Nephron (organoid): Measurements from ENCODE around the gene GREB1.
A peak's percentile ranks its signal among the peaks of the same experiment; 100 is the strongest.

Source experiments
- H3K27ac Mint-ChIP-seq, 3 experiments: 2 replicates each; pipeline ENCODE4 v1.8.0; 2020; ENCODE audit warnings: mixed read lengths in 3 of 3, mild to moderate bottlenecking in 2 of 3, moderate library complexity in 1 of 3
- H3K27me3 Mint-ChIP-seq: 2 replicates; pipeline ENCODE4 v1.8.0; 2021; ENCODE audit warnings: low read depth, mild to moderate bottlenecking, moderate library complexity, mixed read lengths
- H3K36me3 Mint-ChIP-seq: 2 replicates; pipeline ENCODE4 v1.8.0; 2020; ENCODE audit warnings: low read depth, mixed read lengths
- H3K4me1 Mint-ChIP-seq: 2 replicates; pipeline ENCODE4 v1.8.0; 2020; ENCODE audit warnings: mixed read lengths
- H3K4me3 Mint-ChIP-seq, 3 experiments: 2 replicates each; pipeline ENCODE4 v1.8.0; 2020; ENCODE audit warnings: mild to moderate bottlenecking in 3 of 3, mixed read lengths in 3 of 3, moderate library complexity in 2 of 3
- H3K9me3 Mint-ChIP-seq: 2 replicates; pipeline ENCODE4 v1.8.0; 2020; ENCODE audit warnings: mixed read lengths
- TF ChIP-seq, protein P1 (sequence below), 3 experiments: fragments of 200-600 bp; sonication (generic); IDR thresholded peaks; one replicate each; pipeline ENCODE4 v1.5.0; 2021; ENCODE audit warnings: antibody characterized with exemption in 3 of 3; ENCODE audit not compliant: unreplicated experiment in 3 of 3

GREB1 gene

DNA sequence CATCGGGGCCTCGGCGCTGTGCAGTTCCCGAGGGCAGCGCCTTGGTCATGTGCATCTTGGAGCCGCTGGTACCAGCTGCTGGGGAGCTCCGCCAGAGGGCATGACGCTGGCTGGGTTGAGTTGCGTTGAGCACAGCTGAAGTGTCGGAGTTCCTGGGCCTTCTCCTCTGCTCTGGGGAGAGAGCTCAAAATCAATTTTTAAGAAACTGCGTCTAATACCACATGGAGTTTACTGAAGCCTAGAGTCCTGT lies 48.7 kb downstream of the GREB1 start:
- Mint-ChIP-seq H3K4me1 (peaks cover 6% of the 10 kb centered on the region), H3K36me3 (peaks cover 28% of the 10 kb centered on the region), H3K9me3 (no peaks in the 10 kb centered on the region), H3K27ac (no peak overlapping the region), H3K4me3 (no peak overlapping the region), H3K27me3 (peaks cover 4% of the 10 kb centered on the region)
- TF ChIP-seq, protein P1, sequence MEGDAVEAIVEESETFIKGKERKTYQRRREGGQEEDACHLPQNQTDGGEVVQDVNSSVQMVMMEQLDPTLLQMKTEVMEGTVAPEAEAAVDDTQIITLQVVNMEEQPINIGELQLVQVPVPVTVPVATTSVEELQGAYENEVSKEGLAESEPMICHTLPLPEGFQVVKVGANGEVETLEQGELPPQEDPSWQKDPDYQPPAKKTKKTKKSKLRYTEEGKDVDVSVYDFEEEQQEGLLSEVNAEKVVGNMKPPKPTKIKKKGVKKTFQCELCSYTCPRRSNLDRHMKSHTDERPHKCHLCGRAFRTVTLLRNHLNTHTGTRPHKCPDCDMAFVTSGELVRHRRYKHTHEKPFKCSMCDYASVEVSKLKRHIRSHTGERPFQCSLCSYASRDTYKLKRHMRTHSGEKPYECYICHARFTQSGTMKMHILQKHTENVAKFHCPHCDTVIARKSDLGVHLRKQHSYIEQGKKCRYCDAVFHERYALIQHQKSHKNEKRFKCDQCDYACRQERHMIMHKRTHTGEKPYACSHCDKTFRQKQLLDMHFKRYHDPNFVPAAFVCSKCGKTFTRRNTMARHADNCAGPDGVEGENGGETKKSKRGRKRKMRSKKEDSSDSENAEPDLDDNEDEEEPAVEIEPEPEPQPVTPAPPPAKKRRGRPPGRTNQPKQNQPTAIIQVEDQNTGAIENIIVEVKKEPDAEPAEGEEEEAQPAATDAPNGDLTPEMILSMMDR (IDR thresholded peaks at IDR 0.05; ENCODE audit: unreplicated experiment in 3 of 3), result no peak

DNA sequence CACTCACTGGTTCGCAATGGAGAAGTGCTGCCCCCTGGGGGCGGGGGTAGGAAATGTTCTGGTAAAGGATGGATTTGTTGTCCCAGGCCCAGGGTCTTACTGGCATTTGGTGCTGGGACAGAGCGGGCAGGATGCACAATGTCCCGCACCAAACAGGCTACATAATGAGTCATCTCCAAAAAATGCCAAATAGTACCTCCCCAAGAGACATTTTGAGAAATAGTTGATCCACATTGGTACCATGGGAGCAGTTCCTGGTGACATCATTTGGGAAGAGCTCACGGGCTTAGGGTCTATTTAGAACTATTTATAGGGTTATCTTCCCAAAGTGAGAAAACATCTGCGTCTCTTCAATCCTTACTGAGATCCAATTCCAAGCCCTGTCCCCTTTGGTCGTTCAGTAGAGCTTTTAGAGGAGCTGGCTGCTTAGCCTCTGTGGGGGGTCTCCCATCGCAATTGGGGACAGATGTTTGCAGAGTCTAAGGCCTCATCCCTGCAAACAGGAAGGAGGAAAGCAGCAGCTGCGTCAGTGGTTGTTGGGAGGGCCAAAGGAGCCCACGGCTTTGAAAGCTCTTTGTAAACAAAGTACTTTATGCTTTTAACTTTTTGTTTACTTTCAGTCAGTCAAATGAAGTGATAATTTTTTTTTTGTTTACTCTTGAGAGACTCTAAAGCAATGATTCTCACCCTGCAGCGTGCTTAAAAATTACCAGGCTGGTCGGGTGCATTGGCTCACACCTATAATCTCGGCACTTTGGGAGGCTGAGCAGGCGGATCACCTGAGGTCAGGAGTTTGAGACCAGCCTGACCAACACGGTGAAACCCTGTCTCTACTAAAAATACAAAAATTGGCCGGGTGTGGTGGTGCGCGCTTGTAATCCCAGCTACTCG lies 49.3 kb downstream of the GREB1 start:
- Mint-ChIP-seq H3K36me3 (peaks cover 23% of the 10 kb centered on the region), H3K4me3 (no peak overlapping the region), H3K4me1 (peaks cover 6% of the 10 kb centered on the region), H3K27ac (no peak overlapping the region), H3K27me3 (peaks cover 4% of the 10 kb centered on the region), H3K9me3 (no peaks in the 10 kb centered on the region)
- TF ChIP-seq, protein P1 (IDR thresholded peaks at IDR 0.05; ENCODE audit: unreplicated experiment in 3 of 3), result peak; percentile 51 to 70 (median 67)

DNA sequence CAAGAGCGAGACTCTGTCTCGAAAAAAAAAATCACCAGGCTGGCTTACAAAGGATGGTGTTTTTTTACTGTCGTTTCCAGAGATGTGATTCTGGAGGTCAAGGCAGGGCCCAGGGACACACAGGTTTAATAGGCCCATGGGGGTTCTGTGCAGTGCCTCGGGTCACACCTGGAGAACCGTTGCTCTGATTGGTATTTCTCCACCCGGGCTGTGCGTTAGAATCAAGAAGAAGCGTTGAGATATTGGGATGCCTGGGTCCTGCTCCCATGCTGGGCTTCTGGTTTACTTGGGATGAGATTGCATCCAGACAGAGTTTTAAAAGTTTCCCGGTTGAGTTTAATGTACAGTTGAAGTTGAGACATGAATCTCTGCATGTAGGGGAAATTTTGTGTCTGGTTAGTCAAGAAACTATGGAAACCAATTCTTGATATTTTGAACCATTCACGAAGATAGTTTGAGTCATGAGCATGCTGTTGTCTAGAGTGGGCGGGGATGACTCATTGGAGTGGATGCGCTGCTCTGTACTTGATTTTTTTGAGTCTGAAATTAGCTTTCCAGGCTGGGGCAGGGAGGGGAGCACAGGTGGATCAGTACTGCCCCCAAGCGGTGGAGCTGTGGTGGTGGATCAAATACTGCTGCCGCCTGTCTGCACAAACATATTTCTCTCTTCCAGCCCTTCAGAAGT lies 50.1 kb downstream of the GREB1 start:
- Mint-ChIP-seq H3K4me3 (no peak overlapping the region), H3K27ac (peak overlapping the region in 2 of 3 experiments; percentile 6 to 10), H3K4me1 (peaks cover 6% of the 10 kb centered on the region), H3K9me3 (no peaks in the 10 kb centered on the region), H3K27me3 (peaks cover 4% of the 10 kb centered on the region), H3K36me3 (peaks cover 22% of the 10 kb centered on the region)
- TF ChIP-seq, protein P1 (IDR thresholded peaks at IDR 0.05; ENCODE audit: unreplicated experiment in 3 of 3), result peak; percentile 73 to 84 (median 73)

DNA sequence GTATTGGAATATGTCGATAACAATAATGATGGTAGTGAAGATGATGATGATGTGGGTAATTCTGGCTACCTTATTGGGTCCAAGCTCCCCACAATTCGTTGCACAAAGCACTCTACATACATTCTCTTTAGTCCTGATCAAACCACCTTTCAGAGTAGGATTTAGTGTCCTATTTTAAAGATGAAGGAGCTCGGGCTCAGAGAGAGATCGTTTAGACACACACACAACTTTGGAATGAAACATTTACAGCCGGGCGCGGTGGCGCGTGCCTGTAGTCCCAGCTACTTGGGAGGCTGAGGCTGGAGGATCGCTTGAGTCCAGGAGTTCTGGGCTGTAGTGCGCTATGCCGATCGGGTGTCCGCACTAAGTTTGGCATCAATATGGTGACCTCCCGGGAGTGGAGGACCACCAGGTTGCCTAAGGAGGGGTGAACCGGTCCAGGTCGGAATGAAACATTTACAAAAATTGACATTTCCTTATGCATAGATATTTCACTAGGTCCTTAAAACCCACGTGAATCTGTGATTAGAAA lies 50.7 kb downstream of the GREB1 start:
- Mint-ChIP-seq H3K27me3 (peaks cover 4% of the 10 kb centered on the region), H3K9me3 (no peaks in the 10 kb centered on the region), H3K27ac (peak overlapping the region in 1 of 3 experiments; percentile 6), H3K36me3 (peaks cover 19% of the 10 kb centered on the region), H3K4me1 (peaks cover 6% of the 10 kb centered on the region), H3K4me3 (no peak overlapping the region)
- TF ChIP-seq, protein P1 (IDR thresholded peaks at IDR 0.05; ENCODE audit: unreplicated experiment in 3 of 3), result peak in 1 of 3 experiments; percentile 2

DNA sequence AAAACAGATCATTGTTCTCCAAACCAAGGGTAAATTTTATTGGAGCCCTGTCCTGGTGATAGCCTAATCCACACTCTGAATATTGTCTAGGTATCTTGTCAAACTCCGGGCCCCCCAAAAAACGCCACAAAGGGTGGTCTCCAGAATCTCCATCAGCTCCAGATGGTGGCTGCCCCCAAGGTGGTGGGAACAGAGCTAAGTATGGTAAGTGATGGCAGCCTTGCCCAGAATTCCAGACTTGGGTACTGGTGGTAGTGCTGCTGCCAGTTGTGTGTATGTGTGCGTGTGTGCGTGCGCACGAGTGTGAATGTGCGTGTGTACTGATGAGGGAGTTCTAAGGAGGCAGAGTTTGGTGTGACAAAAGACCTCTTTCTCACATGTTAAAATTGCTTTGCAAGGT lies 51.2 kb downstream of the GREB1 start:
- H3K27ac Mint-ChIP-seq, result no peak overlapping the region
- no peaks in the 10 kb centered on the region for H3K9me3 Mint-ChIP-seq
- no peak overlapping the region for H3K4me3 Mint-ChIP-seq

More for the DNA sequence above, 51.2 kb downstream of the GREB1 start:
- Mint-ChIP-seq H3K4me1 (peaks cover 6% of the 10 kb centered on the region), H3K27me3 (peaks cover 4% of the 10 kb centered on the region), H3K36me3 (peaks cover 14% of the 10 kb centered on the region)
- TF ChIP-seq, protein P1 (IDR thresholded peaks at IDR 0.05; ENCODE audit: unreplicated experiment in 3 of 3), result no peak
